Ovary (tissue), 3 donors: ENCODE measurements around the gene EMILIN2.

Source experiments
- EP300 ChIP-seq: sonication (generic); formaldehyde crosslinking; IDR thresholded peaks from one replicate; pipeline ENCODE4 v1.6.1; 2017; ENCODE audit warnings: antibody characterized with exemption
- TF ChIP-seq, protein P1 (sequence below), 3 donors: fragments of 450-650 bp in 2 of 3; fragments of 200-600 bp in 1 of 3; IDR thresholded peaks; one replicate each; pipeline versions ENCODE4 v1.5.1 to v1.8.0; 2016 to 2022; ENCODE audit warnings: antibody characterized with exemption in 3 of 3, mild to moderate bottlenecking in 1 of 3
- donor health status: DM: no; HTN: no; CAD: no.

DNA sequence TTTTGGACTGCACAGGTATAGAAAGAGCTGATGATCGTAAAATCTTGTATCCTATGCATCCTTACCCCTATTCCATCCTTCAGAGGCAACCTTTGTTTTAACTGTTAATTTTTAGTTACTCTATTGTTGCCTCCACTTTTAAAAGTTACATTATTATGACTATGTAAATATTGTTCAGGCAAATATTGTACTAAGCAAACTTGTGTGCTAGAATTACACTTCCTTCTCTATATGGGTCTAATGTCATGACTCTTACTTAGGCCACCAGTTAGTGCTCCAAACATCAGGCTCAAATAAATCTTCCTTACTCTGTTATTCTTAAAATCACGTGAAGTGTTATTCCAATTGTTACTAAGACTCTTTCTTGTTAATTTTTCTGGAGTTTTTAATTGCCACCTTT is 47.4 kb upstream of the EMILIN2 start:
- TF ChIP-seq, protein P1, sequence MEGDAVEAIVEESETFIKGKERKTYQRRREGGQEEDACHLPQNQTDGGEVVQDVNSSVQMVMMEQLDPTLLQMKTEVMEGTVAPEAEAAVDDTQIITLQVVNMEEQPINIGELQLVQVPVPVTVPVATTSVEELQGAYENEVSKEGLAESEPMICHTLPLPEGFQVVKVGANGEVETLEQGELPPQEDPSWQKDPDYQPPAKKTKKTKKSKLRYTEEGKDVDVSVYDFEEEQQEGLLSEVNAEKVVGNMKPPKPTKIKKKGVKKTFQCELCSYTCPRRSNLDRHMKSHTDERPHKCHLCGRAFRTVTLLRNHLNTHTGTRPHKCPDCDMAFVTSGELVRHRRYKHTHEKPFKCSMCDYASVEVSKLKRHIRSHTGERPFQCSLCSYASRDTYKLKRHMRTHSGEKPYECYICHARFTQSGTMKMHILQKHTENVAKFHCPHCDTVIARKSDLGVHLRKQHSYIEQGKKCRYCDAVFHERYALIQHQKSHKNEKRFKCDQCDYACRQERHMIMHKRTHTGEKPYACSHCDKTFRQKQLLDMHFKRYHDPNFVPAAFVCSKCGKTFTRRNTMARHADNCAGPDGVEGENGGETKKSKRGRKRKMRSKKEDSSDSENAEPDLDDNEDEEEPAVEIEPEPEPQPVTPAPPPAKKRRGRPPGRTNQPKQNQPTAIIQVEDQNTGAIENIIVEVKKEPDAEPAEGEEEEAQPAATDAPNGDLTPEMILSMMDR (IDR thresholded peaks at IDR 0.05): no peak
- no peak for TF ChIP-seq EP300
